K562 (cell line): ENCODE data around the gene DCTN5. TPM values are rescaled to one million over a fixed set of nuclear protein-coding genes. Genes with fewer than 3 reads are reported as not detected.
A peak's percentile ranks its signal among the peaks of the same experiment; 100 is the strongest.

Experiments used
- CEBPG ChIP-seq, 3 experiments: fragments of 200-800 bp in 1 of 3; sonication (Bioruptor generic) in 1 of 3; sonication (generic) in 1 of 3; formaldehyde crosslinking in 1 of 3; IDR thresholded peaks in 2 of 3; conservative IDR thresholded peaks in 1 of 3; 2 replicates each; pipeline versions ENCODE4 v1.6.1 to v1.8.0; 2016 to 2022; ENCODE audit warnings: missing compliant biosample characterization in 2 of 3, missing genetic modification characterization in 2 of 3, mild to moderate bottlenecking in 1 of 3, missing genetic modification reagents in 1 of 3
- CREBBP ChIP-seq: IDR thresholded peaks from one replicate; pipeline ENCODE4 v1.6.1; 2012; ENCODE audit warnings: low read depth, mild to moderate bottlenecking, control low read depth, inconsistent platforms, low read length
- ESRRA ChIP-seq: fragments of 450-650 bp; IDR thresholded peaks from 2 replicates; pipeline ENCODE4 v1.6.1; 2014; ENCODE audit warnings: low read depth, mild to moderate bottlenecking, moderate library complexity, borderline replicate concordance
- ETV5 ChIP-seq: sonication (generic); formaldehyde crosslinking; IDR thresholded peaks from 2 replicates; pipeline ENCODE4 v1.4.0; 2020; ENCODE audit warnings: low read depth, mild to moderate bottlenecking, missing genetic modification reagents
- ETV6 ChIP-seq, 3 experiments: fragments of 150-350 bp in 1 of 3; sonication (generic) in 1 of 3; formaldehyde crosslinking in 1 of 3; IDR thresholded peaks; 2 replicates each; pipeline versions ENCODE4 v1.6.1 to v1.8.0; 2014 to 2022; ENCODE audit warnings: borderline replicate concordance in 2 of 3, low read depth in 2 of 3, antibody characterized with exemption in 1 of 3, low read length in 1 of 3, mild to moderate bottlenecking in 1 of 3, missing genetic modification reagents in 1 of 3
- GABPB1 ChIP-seq: sonication (generic); formaldehyde crosslinking; IDR thresholded peaks from 2 replicates; pipeline ENCODE4 v1.8.0; 2022; ENCODE audit warnings: mild to moderate bottlenecking, missing genetic modification reagents
- HMGXB4 ChIP-seq: sonication (generic); formaldehyde crosslinking; IDR thresholded peaks from 2 replicates; pipeline ENCODE4 v1.8.1; 2023; ENCODE audit warnings: mild to moderate bottlenecking, missing genetic modification reagents
- KHSRP ChIP-seq: fragments of 450-650 bp; IDR thresholded peaks from 2 replicates; pipeline ENCODE4 v1.6.1; 2017
- MTA2 ChIP-seq: fragments of 450-650 bp; IDR thresholded peaks from 2 replicates; pipeline ENCODE4 v1.6.1; 2016; ENCODE audit warnings: low read depth
- NELFE ChIP-seq: IDR thresholded peaks from 2 replicates; pipeline ENCODE4 v1.6.1; 2011; ENCODE audit warnings: mild to moderate bottlenecking; ENCODE audit not compliant: insufficient read depth, insufficient read length
- POLR2H ChIP-seq: IDR thresholded peaks from 2 replicates; pipeline ENCODE4 v1.6.1; 2016; ENCODE audit warnings: missing genetic modification characterization, low read depth, mild to moderate bottlenecking, control low read depth, missing compliant biosample characterization, moderate library complexity
- PRPF4 ChIP-seq: fragments of 200-400 bp; formaldehyde crosslinking; IDR thresholded peaks from one replicate; pipeline ENCODE4 v1.6.1; 2017; ENCODE audit warnings: low read length, low read depth, mild to moderate bottlenecking; ENCODE audit not compliant: insufficient read depth, poor library complexity, severe bottlenecking
- TAF9B ChIP-seq: fragments of 450-650 bp; IDR thresholded peaks from 2 replicates; pipeline ENCODE4 v1.6.1; 2018; ENCODE audit warnings: mild to moderate bottlenecking; ENCODE audit not compliant: partially characterized antibody
- TCF3 ChIP-seq: sonication (generic); formaldehyde crosslinking; IDR thresholded peaks from 2 replicates; pipeline ENCODE4 v1.4.0; 2020; ENCODE audit warnings: mild to moderate bottlenecking, missing genetic modification reagents
- ZBTB1 ChIP-seq: sonication (generic); formaldehyde crosslinking; IDR thresholded peaks from 2 replicates; pipeline ENCODE4 v1.8.1; 2023; ENCODE audit warnings: missing genetic modification reagents, low read depth, mild to moderate bottlenecking, borderline replicate concordance
- ZNF584 ChIP-seq: fragments of 200-800 bp; sonication (Bioruptor generic); IDR thresholded peaks from 2 replicates; pipeline ENCODE4 v1.6.1; 2016; ENCODE audit warnings: low read depth, mild to moderate bottlenecking, missing genetic modification characterization, missing compliant biosample characterization
- ZNF695 ChIP-seq: fragments of 450-650 bp; formaldehyde crosslinking; IDR thresholded peaks from 2 replicates; pipeline ENCODE4 v1.4.0; 2020; ENCODE audit warnings: mild to moderate bottlenecking, moderate library complexity
- ZNF707 ChIP-seq: fragments of 250-450 bp; sonication (Bioruptor Pico); conservative IDR thresholded peaks from 2 replicates; pipeline ENCODE4 v1.8.0; 2022; ENCODE audit warnings: inconsistent platforms, mild to moderate bottlenecking, moderate library complexity
- ZNF79 ChIP-seq: fragments of 250-450 bp; sonication (Bioruptor Pico); IDR thresholded peaks from 2 replicates; pipeline ENCODE4 v1.4.0; 2020; ENCODE audit warnings: low read depth, mild to moderate bottlenecking, moderate library complexity
- polyA plus RNA-seq, 8 experiments: library from polyadenylated mRNA; depleted of rRNA in 4 of 8; stranded (reverse) in 5 of 8; unstranded in 3 of 8; fragments of >200 nt; fragmentation: Nextera tagmentation in 2 of 8; fragmentation: Illumina TruSeq in 1 of 8; extraction: Ambion mirVana in 2 of 8; extraction: Trizol in 1 of 8; gene quantifications; 2 replicates each; pipeline versions ENCODE4 v1.2.1 to v1.2.3, GENCODE V29; 2011 to 2014; ENCODE audit warnings: inconsistent platforms in 1 of 8, missing spikeins in 1 of 8
- total RNA-seq, 7 experiments: library from RNA; depleted of rRNA in 6 of 7; stranded (reverse); fragments of >200 nt in 6 of 7; fragmentation: Illumina TruSeq in 2 of 7; extraction: Trizol in 2 of 7; gene quantifications; 2 replicates each; pipeline versions ENCODE4 v1.2.1 to v1.2.3, GENCODE V29; 2011 to 2021; ENCODE audit warnings: low replicate concordance in 1 of 7
- TF ChIP-seq, protein P1 (sequence below): fragments of 200-400 bp; formaldehyde crosslinking; IDR thresholded peaks from 2 replicates; pipeline ENCODE4 v1.6.1; 2017; ENCODE audit warnings: mild to moderate bottlenecking, low read depth, low read length, moderate library complexity
- TF ChIP-seq, protein P2 (sequence below): sonication (generic); formaldehyde crosslinking; IDR thresholded peaks from 2 replicates; pipeline ENCODE4 v1.8.1; 2023; ENCODE audit warnings: mild to moderate bottlenecking, missing genetic modification reagents

The DCTN5 gene
- total and polyA plus RNA-seq, 9 of the 15 experiments (the other 6 are each of a cell fraction or from before 2014, with no cell fraction given), result 35.8 to 149 (median 75.9) TPM

GRCh38 chr16:23595951-23596720 lies 45.1 kb upstream of the DCTN5 start, which contains the start of gene NDUFAB1 (continued):
- peak; percentile 46 for TF ChIP-seq TAF9B
- no peak for TF ChIP-seq ZNF695 (CRISPR knock-in tag)
- TF ChIP-seq, protein P1, sequence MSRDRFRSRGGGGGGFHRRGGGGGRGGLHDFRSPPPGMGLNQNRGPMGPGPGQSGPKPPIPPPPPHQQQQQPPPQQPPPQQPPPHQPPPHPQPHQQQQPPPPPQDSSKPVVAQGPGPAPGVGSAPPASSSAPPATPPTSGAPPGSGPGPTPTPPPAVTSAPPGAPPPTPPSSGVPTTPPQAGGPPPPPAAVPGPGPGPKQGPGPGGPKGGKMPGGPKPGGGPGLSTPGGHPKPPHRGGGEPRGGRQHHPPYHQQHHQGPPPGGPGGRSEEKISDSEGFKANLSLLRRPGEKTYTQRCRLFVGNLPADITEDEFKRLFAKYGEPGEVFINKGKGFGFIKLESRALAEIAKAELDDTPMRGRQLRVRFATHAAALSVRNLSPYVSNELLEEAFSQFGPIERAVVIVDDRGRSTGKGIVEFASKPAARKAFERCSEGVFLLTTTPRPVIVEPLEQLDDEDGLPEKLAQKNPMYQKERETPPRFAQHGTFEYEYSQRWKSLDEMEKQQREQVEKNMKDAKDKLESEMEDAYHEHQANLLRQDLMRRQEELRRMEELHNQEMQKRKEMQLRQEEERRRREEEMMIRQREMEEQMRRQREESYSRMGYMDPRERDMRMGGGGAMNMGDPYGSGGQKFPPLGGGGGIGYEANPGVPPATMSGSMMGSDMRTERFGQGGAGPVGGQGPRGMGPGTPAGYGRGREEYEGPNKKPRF, result no peak
- 0 out of 2 replicates have a peak, but pooled peaks have one; percentile 48 for TF ChIP-seq ZBTB1 (CRISPR knock-in tag)
- peak; percentile 82 for TF ChIP-seq GABPB1
- no peak for TF ChIP-seq ZNF584 (CRISPR knock-in tag)
- TF ChIP-seq TCF3 (CRISPR knock-in tag), result peak; percentile 35; the same call in 1 of the 2 replicates
- TF ChIP-seq MTA2, result no peak
- TF ChIP-seq POLR2H (tag), result peak; percentile 21; the same call in 1 of the 2 replicates
- peak; percentile 36; the same call in 1 of the 2 replicates for TF ChIP-seq CEBPG (CRISPR knock-in tag; IDR thresholded peaks at IDR 0.05)
- no peak; a peak in 1 of 4 replicates for TF ChIP-seq CEBPG (tag; conservative IDR thresholded peaks at IDR 0.05 in 1 of 2, IDR thresholded peaks at IDR 0.05 in 1 of 2)
- no peak for TF ChIP-seq ETV6 (IDR thresholded peaks at IDR 0.05; ENCODE audit: borderline replicate concordance in 1 of 2, low read depth in 2 of 2, low read length in 1 of 2)
- TF ChIP-seq ETV6 (CRISPR knock-in tag; IDR thresholded peaks at IDR 0.05; ENCODE audit: borderline replicate concordance), result no peak
- TF ChIP-seq PRPF4, result no peak
- TF ChIP-seq ETV5 (CRISPR knock-in tag), result peak; percentile 75; the same call in 1 of the 2 replicates
- TF ChIP-seq ZNF707 (CRISPR knock-in tag), result no peak
- TF ChIP-seq ESRRA, result peak; percentile 87
- TF ChIP-seq NELFE, result no peak
- TF ChIP-seq HMGXB4 (CRISPR knock-in tag), result no peak
- TF ChIP-seq KHSRP, result no peak
- no peak for TF ChIP-seq ZNF79 (CRISPR knock-in tag)
- no peak for TF ChIP-seq CREBBP
- TF ChIP-seq, protein P2, sequence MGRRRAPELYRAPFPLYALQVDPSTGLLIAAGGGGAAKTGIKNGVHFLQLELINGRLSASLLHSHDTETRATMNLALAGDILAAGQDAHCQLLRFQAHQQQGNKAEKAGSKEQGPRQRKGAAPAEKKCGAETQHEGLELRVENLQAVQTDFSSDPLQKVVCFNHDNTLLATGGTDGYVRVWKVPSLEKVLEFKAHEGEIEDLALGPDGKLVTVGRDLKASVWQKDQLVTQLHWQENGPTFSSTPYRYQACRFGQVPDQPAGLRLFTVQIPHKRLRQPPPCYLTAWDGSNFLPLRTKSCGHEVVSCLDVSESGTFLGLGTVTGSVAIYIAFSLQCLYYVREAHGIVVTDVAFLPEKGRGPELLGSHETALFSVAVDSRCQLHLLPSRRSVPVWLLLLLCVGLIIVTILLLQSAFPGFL (CRISPR knock-in tag), result 0 out of 2 replicates have a peak, but pooled peaks have one; percentile 74
